Karpas-422 (cell line): ENCODE results near the gene CENPVL3. TPM values are rescaled to one million over a fixed set of nuclear protein-coding genes. Genes with fewer than 3 reads are reported as not detected.

ENCODE experiments used
- DNase-seq: peaks from one replicate; pipeline ENCODE4 v3.0.0-alpha.2; 2015
- H2AFZ ChIP-seq: fragments of 200-600 bp; sonication (generic); 2 replicates; pipeline ENCODE4 v1.6.1; 2014; ENCODE audit warnings: antibody characterized with exemption, low read length, mixed read lengths
- H3K27ac ChIP-seq: fragments of 200-600 bp; sonication (generic); 2 replicates; pipeline ENCODE4 v1.5.1; 2014; ENCODE audit warnings: mild to moderate bottlenecking, low read length, moderate library complexity
- H3K27me3 ChIP-seq: fragments of 200-600 bp; sonication (generic); 2 replicates; pipeline ENCODE4 v1.6.1; 2014; ENCODE audit warnings: low read length, mixed read lengths
- H3K36me3 ChIP-seq: fragments of 200-600 bp; sonication (generic); 2 replicates; pipeline ENCODE4 v1.6.1; 2014; ENCODE audit warnings: low read length, mixed read lengths; ENCODE audit not compliant: insufficient read depth
- H3K4me1 ChIP-seq: fragments of 200-600 bp; sonication (generic); 2 replicates; pipeline ENCODE4 v1.6.1; 2014; ENCODE audit warnings: mild to moderate bottlenecking, low read length, mixed read lengths
- H3K4me2 ChIP-seq: fragments of 200-600 bp; sonication (generic); 2 replicates; pipeline ENCODE4 v1.6.1; 2014; ENCODE audit warnings: low read length, low read depth, mild to moderate bottlenecking; ENCODE audit not compliant: poor library complexity, severe bottlenecking
- H3K4me3 ChIP-seq: fragments of 200-600 bp; sonication (generic); 2 replicates; pipeline ENCODE4 v1.5.1; 2014; ENCODE audit warnings: mild to moderate bottlenecking, antibody characterized with exemption, low read length, mixed read lengths
- H3K79me2 ChIP-seq: fragments of 200-600 bp; sonication (generic); 2 replicates; pipeline ENCODE4 v1.6.1; 2014; ENCODE audit warnings: mild to moderate bottlenecking, low read length, mixed read lengths
- H3K9ac ChIP-seq: fragments of 200-600 bp; sonication (generic); 2 replicates; pipeline ENCODE4 v1.6.0; 2014; ENCODE audit warnings: low read length
- H3K9me2 ChIP-seq: fragments of 200-600 bp; sonication (generic), shearing (Covaris generic); replicated peaks from 2 replicates; pipeline ENCODE4 v1.6.0; 2014; ENCODE audit warnings: mild to moderate bottlenecking, low read length, moderate library complexity; ENCODE audit not compliant: insufficient read depth
- H3K9me3 ChIP-seq: fragments of 300-700, 200-600 bp; sonication (generic); 2 replicates; pipeline ENCODE4 v1.6.1; 2014; ENCODE audit warnings: low read length, mixed read lengths
- H4K20me1 ChIP-seq: fragments of 200-600 bp; sonication (generic); 2 replicates; pipeline ENCODE4 v1.6.1; 2014; ENCODE audit warnings: mild to moderate bottlenecking, antibody characterized with exemption, low read length, low read depth; ENCODE audit not compliant: insufficient read depth
- total RNA-seq: library from RNA; depleted of rRNA; stranded (reverse); fragments of >200 nt; shearing (Covaris generic); gene quantifications from 2 replicates; pipeline ENCODE4 v1.2.3, GENCODE V29; 2014; ENCODE audit warnings: low replicate concordance; rRNA removed

CENPVL3 gene
- total RNA-seq, 1 experiment from 2014 or later, result not detected

GRCh38 chrX:51606446-51606845 lies 12.3 kb downstream of the CENPVL3 start:
- no peak overlapping the region for H3K4me2 ChIP-seq
- no peaks in the 10 kb centered on the region for H4K20me1 ChIP-seq
- DNase-seq, result no peak
- H3K9ac ChIP-seq, result no peak overlapping the region
- no peaks in the 10 kb centered on the region for H3K9me3 ChIP-seq
- no peaks in the 10 kb centered on the region for H3K79me2 ChIP-seq
- H3K27me3 ChIP-seq, result no peaks in the 10 kb centered on the region
- H3K4me1 ChIP-seq, result no peaks in the 10 kb centered on the region
- H3K4me3 ChIP-seq, result no peak overlapping the region
- no peaks in the 10 kb centered on the region for H3K9me2 ChIP-seq
- H2AFZ ChIP-seq, result no peak overlapping the region
- H3K36me3 ChIP-seq, result no peaks in the 10 kb centered on the region
- no peak overlapping the region for H3K27ac ChIP-seq

DNA sequence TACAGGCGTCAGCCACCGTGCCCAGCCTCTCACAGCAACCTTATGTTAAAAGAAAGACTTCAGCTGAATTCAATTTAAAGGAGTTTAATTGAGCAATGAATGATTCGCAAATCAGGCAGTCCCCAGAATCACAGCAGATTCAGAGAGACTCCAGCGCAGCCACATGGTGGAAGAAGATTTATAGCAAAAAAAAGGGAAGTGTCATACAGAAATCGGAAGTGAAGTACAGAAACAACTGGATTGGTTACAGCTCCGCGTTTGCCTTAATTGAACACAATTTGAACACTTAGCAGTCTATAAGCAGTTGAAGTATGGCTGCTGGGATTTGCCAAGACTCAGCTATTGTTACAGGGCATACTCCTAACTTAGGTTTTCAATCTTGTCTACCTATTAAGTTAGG lies 19.8 kb downstream of the CENPVL3 start:
- Histone ChIP-seq H3K79me2 (no peaks in the 10 kb centered on the region), H3K4me2 (no peak overlapping the region)

DNA sequence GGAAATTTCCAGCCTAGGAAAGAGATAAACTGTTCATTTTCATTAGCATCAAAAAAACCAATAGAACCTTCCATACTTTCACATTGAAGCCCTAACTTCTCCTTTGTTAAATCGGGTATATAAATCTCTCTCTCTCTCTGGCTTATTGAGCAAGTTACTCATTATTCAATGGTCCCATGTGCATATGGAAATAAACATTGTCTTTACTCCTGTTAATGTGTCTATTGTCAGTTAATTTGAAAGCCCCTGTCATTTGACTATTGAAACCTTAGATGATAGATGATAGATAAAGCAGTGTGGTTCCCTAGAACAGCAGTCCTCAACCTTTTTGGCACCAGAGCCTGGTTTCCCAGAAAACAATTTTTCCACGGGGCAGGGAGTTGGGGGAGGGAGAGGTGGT lies 46.8 kb downstream of the CENPVL3 start:
- Histone ChIP-seq H3K4me3 (no peak overlapping the region), H4K20me1 (no peaks in the 10 kb centered on the region), H3K79me2 (no peaks in the 10 kb centered on the region), H3K4me2 (no peak overlapping the region), H3K9me2 (no peaks in the 10 kb centered on the region), H3K9me3 (no peaks in the 10 kb centered on the region), H3K9ac (no peak overlapping the region), H3K27me3 (no peaks in the 10 kb centered on the region), H3K36me3 (no peaks in the 10 kb centered on the region), H3K4me1 (no peaks in the 10 kb centered on the region), H2AFZ (no peak overlapping the region), H3K27ac (no peak overlapping the region)
- no peak for DNase-seq

More for the DNA sequence above, 19.8 kb downstream of the CENPVL3 start:
- DNase-seq, result no peak
- Histone ChIP-seq H4K20me1 (no peaks in the 10 kb centered on the region), H3K9me3 (no peaks in the 10 kb centered on the region), H3K9ac (no peak overlapping the region), H3K4me1 (no peaks in the 10 kb centered on the region), H3K36me3 (no peaks in the 10 kb centered on the region), H3K27ac (no peak overlapping the region), H3K4me3 (no peak overlapping the region), H2AFZ (no peak overlapping the region), H3K9me2 (no peaks in the 10 kb centered on the region), H3K27me3 (no peaks in the 10 kb centered on the region)

GRCh38 chrX:51569561-51569960 lies 49.2 kb downstream of the CENPVL3 start:
- Histone ChIP-seq H4K20me1 (no peaks in the 10 kb centered on the region), H3K27me3 (no peaks in the 10 kb centered on the region), H3K9me2 (no peaks in the 10 kb centered on the region), H3K79me2 (no peaks in the 10 kb centered on the region), H3K4me3 (no peak overlapping the region), H3K4me1 (no peaks in the 10 kb centered on the region), H2AFZ (no peak overlapping the region), H3K27ac (no peak overlapping the region), H3K9me3 (no peaks in the 10 kb centered on the region), H3K36me3 (no peaks in the 10 kb centered on the region), H3K9ac (no peak overlapping the region), H3K4me2 (no peak overlapping the region)
- no peak for DNase-seq

- Histone ChIP-seq H3K4me1 (no peaks in the 10 kb centered on the region), H2AFZ (no peak overlapping the region), H4K20me1 (no peaks in the 10 kb centered on the region), H3K79me2 (no peaks in the 10 kb centered on the region), H3K4me3 (no peak overlapping the region), H3K27ac (no peak overlapping the region), H3K9me2 (no peaks in the 10 kb centered on the region), H3K27me3 (no peaks in the 10 kb centered on the region), H3K36me3 (no peaks in the 10 kb centered on the region), H3K4me2 (no peak overlapping the region), H3K9ac (no peak overlapping the region), H3K9me3 (peaks cover 3% of the 10 kb centered on the region; the same call in 1 of the 2 replicates)
- DNase-seq, result no peak
These were observed 50.1 kb downstream of the CENPVL3 start for GRCh38 chrX:51568586-51568985.

Other genes starting within 250 kb of the CENPVL3 start
- not detected in 2 replicates for gene NUDT11, start 122.3 kb downstream of the CENPVL3 start, total RNA-seq
- gene CENPVL2, start 63.9 kb upstream of the CENPVL3 start, total RNA-seq, result not detected in 2 replicates
- not detected in 2 replicates for gene CENPVL1, start 91.6 kb upstream of the CENPVL3 start, total RNA-seq
- gene GSPT2, start 124.5 kb upstream of the CENPVL3 start, total RNA-seq, result 9.2 and 15.9 TPM in 2 replicates